RWPE1 (cell line): ENCODE data around the gene POGLUT3.

Experiments
- CTCF ChIA-PET: fragments of 350-600 bp; sonication (Branson Sonifier 250); formaldehyde crosslinking; extraction: SDS; loops from one replicate; lab custom pipeline; 2021; lab: Yijun Ruan, JAX
- POLR2A ChIA-PET: fragments of 400-600 bp; formaldehyde crosslinking; extraction: SDS; loops from one replicate; lab custom pipeline; 2020; ENCODE audit warnings: antibody characterized with exemption; ENCODE audit not compliant: low non-redundant PET; lab: Yijun Ruan, JAX
- DNase-seq: peaks from one replicate; pipeline ENCODE4 v3.0.0; 2012; ENCODE audit warnings: low spot score
- H3K27ac ChIP-seq: fragments of 450-650 bp; 2 replicates; pipeline ENCODE4 v1.5.1; 2017
- TF ChIP-seq, protein P1 (sequence below): fragments of 450-650 bp; conservative IDR thresholded peaks from 2 replicates; pipeline ENCODE4 v1.5.1; 2017; ENCODE audit warnings: low read depth, mild to moderate bottlenecking

Gene POGLUT3

DNA sequence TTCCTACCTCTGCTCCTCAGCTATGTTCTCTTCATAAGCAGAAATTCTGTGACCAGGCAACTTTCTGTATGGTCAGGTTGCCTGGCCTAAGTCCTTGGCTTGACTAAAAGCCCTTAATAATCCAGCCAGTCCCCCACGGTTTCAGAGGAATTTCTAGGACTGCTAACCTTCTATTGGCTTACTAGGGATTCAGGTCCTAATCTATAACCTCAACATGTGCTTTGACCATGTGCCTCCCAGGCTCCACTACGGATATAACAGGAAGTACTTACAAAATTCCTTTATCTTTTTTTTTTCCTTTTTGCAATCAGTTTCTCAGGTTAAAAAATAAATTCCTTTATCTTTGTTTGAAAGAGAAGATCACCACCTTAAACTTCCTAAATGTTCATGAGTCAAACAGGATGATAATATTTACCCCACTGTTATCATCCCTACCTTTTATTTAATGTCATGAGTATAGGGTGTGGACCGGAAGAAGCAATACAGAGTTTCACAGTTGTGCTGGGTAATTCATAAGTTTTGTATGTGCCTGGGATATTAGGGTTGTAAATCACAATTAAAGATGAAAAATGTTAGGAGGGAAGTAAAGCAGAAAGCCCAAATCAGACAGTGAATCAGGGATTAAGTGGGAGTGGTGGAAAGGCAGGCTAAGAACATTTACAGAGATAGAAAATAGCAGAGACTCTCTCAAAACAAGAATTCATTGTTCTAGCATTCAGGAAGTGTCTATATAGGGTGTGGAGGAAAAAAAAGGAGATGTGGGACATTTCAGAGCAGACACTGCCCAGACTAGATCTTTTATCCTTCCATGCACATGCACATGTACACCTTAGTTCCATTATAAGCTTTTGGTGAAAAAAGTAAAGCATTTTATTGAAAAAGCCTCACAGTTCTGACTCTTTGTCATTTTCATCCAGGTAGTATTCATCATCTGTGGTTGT is 10.7 kb upstream of the POGLUT3 start:
- no peak overlapping the region for H3K27ac ChIP-seq
- TF ChIP-seq, protein P1, sequence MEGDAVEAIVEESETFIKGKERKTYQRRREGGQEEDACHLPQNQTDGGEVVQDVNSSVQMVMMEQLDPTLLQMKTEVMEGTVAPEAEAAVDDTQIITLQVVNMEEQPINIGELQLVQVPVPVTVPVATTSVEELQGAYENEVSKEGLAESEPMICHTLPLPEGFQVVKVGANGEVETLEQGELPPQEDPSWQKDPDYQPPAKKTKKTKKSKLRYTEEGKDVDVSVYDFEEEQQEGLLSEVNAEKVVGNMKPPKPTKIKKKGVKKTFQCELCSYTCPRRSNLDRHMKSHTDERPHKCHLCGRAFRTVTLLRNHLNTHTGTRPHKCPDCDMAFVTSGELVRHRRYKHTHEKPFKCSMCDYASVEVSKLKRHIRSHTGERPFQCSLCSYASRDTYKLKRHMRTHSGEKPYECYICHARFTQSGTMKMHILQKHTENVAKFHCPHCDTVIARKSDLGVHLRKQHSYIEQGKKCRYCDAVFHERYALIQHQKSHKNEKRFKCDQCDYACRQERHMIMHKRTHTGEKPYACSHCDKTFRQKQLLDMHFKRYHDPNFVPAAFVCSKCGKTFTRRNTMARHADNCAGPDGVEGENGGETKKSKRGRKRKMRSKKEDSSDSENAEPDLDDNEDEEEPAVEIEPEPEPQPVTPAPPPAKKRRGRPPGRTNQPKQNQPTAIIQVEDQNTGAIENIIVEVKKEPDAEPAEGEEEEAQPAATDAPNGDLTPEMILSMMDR: no peak
- ChIA-PET CTCF (interaction anchor here (0.6 to 0.7 kb wide), 2 partner anchors 17 to 353 kb away, joined by 3 read pairs; no protein-coding TSS in a partner anchor), POLR2A (interaction anchor here (0.5 kb wide), 1 partner anchor 426 kb away, joined by 3 read pairs; no protein-coding TSS in a partner anchor)
- no peak for DNase-seq

DNA sequence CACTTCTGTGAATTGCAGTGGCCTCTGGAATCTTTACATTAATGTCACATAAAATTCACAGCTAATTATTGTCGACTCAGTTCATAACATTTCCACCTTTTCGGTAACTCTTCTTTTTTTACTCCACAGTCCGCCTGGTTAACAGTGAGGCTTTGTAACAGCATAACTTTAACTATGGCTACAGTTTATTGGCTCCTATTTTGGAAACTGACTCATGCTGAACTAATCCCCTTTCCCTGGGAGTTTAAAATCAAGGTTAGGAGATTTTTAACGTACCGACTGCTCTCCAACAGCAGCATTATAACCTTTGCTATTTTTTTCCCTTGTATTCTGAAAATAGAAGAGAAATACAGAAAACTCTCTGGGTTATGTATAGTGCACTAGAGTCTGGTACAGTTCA is 3.2 kb upstream of the POGLUT3 start:
- TF ChIP-seq, protein P1: no peak
- no peak overlapping the region for H3K27ac ChIP-seq
- ChIA-PET CTCF (interaction anchor here (0.6 kb wide), 1 partner anchor 10 kb away, joined by 4 read pairs; no protein-coding TSS in a partner anchor), POLR2A (no interaction called here)
- no peak for DNase-seq

DNA sequence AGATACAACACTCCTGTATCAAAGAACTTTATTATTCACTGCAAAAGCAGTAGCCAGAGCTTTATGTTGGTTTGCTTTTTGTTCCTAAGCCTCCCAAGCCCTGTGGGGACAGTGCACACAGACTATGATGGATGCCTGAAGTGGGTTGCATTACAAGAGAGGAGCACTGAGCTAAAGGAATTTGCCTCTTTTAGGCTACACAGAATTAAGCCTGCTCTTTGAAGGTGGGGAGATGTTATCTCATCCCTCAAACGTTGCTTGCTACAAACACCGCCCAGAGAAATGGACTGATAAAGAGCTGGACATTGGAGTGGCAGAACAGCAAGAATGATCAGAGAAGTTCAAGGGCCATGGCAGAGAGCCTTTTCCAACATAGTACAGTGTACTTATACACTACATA is 2.5 kb upstream of the POGLUT3 start:
- CTCF ChIA-PET: interaction anchor here (0.6 kb wide), 1 partner anchor 11 kb away, joined by 4 read pairs; no protein-coding TSS in a partner anchor

DNA sequence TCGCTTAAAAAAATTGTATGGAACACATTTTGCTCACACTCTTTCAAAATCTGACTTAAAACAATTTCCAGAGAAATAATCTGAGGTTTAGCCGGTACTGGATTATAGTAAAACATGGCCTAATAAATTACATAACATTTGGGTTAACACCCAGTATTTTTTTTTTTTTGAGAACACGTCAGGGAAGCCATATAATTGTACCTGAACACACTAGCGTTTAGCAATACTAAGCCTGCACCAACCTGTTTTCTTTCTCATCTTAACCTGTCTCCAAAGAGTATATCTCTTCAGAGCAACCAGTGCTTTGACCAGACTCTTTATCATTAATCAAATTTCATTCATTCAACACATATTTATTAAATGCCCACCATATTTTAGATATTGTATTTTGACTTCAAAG is 2.0 kb upstream of the POGLUT3 start:
- H3K27ac ChIP-seq: no peak overlapping the region
- no peak for DNase-seq
- TF ChIP-seq, protein P1: no peak
- ChIA-PET CTCF (no interaction called here), POLR2A (no interaction called here)

More for the DNA sequence above, 2.5 kb upstream of the POGLUT3 start:
- POLR2A ChIA-PET: no interaction called here
- DNase-seq: no peak
- TF ChIP-seq, protein P1: no peak
- H3K27ac ChIP-seq: no peak overlapping the region

DNA sequence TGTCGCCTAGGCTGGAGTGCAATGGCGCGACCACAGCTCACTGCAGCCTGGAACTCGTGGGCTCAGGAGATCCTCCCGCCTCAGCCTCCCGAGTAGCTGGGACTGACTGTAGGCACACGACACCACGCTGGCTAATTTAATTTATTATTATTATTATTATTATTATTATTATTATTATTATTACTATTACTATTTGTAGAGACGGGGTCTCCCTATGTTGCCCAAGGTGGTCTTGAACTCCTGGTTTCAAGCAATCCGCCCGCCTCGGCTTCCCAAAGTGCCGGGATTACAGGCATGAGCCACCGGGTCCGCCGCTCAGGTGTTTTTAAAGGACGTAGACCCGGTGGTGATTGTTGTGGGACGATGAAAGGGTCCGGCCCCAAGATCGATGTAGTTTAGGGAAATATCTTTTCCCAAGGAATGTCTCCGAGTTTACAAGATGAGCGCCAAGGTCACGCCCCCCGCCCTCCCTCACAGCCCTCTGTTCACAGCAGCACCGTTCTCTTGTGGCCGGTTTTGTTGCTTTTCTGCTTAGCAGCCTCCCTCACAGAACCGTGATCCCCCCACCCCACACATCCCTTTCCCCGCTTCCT is 728 bp upstream of the POGLUT3 start:
- POLR2A ChIA-PET: interaction anchor here (2.1 kb wide), 1 partner anchor 32 kb away, joined by 6 read pairs; the partner anchor contains the start of gene C11orf65
- TF ChIP-seq, protein P1: no peak
- CTCF ChIA-PET: no interaction called here
- peak overlapping the region; percentile 91 for H3K27ac ChIP-seq
- DNase-seq: no peak
